Measurements from ENCODE around the gene AUTS2. TPM values are rescaled to one million over a fixed set of nuclear protein-coding genes. Genes with fewer than 3 reads are reported as not detected.

The AUTS2 gene
- total and polyA plus RNA-seq, 2 donors (not counting 1 experiment from before 2014, with no cell fraction given), result 0.60 to 9.1 TPM

DNA sequence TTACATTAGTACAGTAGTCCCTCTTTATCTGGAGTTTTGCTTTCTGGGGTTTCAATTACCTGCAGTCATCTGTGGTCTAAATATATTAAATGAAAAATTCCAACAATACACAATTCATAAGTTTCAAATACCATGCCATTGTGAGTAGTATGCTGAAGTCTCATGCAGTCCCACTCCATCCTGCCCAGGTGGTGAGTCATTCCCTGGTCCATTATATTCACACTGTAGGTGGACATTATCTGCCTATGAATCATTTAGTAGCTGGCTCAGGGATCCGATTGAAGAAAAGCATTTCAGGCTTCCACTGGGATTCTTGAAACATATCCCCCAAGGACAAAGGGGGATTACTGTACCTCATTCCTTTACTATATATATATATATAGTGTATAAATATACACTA is 1235.5 kb downstream of the AUTS2 start:
- no peak overlapping the region for H2AFZ ChIP-seq (ENCODE audit: low read length)
- H4K20me1 ChIP-seq (ENCODE audit: control insufficient read depth, extremely low read depth, insufficient read depth, low read length), result no peaks in the 10 kb centered on the region
- H3K9ac ChIP-seq (ENCODE audit: insufficient read depth, low read length), result no peak overlapping the region
- no peak overlapping the region for H3K4me3 ChIP-seq (replicated peaks in 1 of 4; ENCODE audit: control extremely low read depth in 1 of 4, insufficient read depth in 1 of 4, low read depth in 3 of 4, low read length in 4 of 4)
- H3K27ac ChIP-seq (ENCODE audit: insufficient read depth, low read length), result no peak overlapping the region
- no peaks in the 10 kb centered on the region for H3K9me3 ChIP-seq (ENCODE audit: control insufficient read depth, insufficient read depth, low read depth, low read length)
- DNase-seq (ENCODE audit: low read depth in 2 of 2), result peak in 1 of 2 donors; percentile 95
- no peaks in the 10 kb centered on the region for H3K27me3 ChIP-seq (ENCODE audit: control insufficient read depth, insufficient read depth, low read length)
- H3K36me3 ChIP-seq (ENCODE audit: control insufficient read depth, insufficient read depth, low read length), result no peaks in the 10 kb centered on the region
- no peaks in the 10 kb centered on the region for H3K79me2 ChIP-seq (ENCODE audit: control insufficient read depth, insufficient read depth, low read length)
- TF ChIP-seq, protein P1, sequence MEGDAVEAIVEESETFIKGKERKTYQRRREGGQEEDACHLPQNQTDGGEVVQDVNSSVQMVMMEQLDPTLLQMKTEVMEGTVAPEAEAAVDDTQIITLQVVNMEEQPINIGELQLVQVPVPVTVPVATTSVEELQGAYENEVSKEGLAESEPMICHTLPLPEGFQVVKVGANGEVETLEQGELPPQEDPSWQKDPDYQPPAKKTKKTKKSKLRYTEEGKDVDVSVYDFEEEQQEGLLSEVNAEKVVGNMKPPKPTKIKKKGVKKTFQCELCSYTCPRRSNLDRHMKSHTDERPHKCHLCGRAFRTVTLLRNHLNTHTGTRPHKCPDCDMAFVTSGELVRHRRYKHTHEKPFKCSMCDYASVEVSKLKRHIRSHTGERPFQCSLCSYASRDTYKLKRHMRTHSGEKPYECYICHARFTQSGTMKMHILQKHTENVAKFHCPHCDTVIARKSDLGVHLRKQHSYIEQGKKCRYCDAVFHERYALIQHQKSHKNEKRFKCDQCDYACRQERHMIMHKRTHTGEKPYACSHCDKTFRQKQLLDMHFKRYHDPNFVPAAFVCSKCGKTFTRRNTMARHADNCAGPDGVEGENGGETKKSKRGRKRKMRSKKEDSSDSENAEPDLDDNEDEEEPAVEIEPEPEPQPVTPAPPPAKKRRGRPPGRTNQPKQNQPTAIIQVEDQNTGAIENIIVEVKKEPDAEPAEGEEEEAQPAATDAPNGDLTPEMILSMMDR (conservative IDR thresholded peaks at IDR 0.05 in 1 of 2, IDR thresholded peaks at IDR 0.05 in 1 of 2; ENCODE audit: low read depth in 1 of 2, low read length in 2 of 2), result no peak
- no peak for TF ChIP-seq EZH2 (IDR thresholded peaks at IDR 0.05; ENCODE audit: low read length, missing control alignments)
- H3K4me1 ChIP-seq (ENCODE audit: control insufficient read depth, extremely low read depth, insufficient read depth, low read length), result no peaks in the 10 kb centered on the region
- no peak overlapping the region for H3K4me2 ChIP-seq (ENCODE audit: extremely low read depth, insufficient read depth, low read length)

DNA sequence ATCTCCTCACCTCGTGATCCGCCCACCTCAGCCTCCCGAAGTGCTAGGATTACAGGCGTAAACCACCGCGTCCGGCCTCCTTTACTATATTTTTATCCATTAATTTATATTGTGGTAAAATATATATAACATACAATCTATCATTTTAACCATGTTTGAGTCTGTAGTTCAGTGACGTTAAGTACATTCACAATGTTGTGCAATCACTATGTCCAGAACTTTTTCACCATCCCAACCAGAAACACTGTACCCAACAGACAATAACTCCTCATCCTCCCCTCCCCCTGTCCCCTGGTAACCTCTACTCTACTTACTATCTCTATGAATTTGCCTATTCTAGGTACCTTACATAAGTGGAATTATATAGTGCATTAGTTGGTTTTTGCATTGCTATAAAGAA is 1236.1 kb downstream of the AUTS2 start:
- no peaks in the 10 kb centered on the region for H3K27me3 ChIP-seq (ENCODE audit: control insufficient read depth, insufficient read depth, low read length)
- no peaks in the 10 kb centered on the region for H3K4me1 ChIP-seq (ENCODE audit: control insufficient read depth, extremely low read depth, insufficient read depth, low read length)
- H3K4me3 ChIP-seq (replicated peaks in 1 of 4; ENCODE audit: control extremely low read depth in 1 of 4, insufficient read depth in 1 of 4, low read depth in 3 of 4, low read length in 4 of 4), result no peak overlapping the region
- H3K9ac ChIP-seq (ENCODE audit: insufficient read depth, low read length), result no peak overlapping the region
- no peak overlapping the region for H2AFZ ChIP-seq (ENCODE audit: low read length)
- H3K27ac ChIP-seq (ENCODE audit: insufficient read depth, low read length), result no peak overlapping the region
- no peak overlapping the region for H3K4me2 ChIP-seq (ENCODE audit: extremely low read depth, insufficient read depth, low read length)
- no peaks in the 10 kb centered on the region for H3K9me3 ChIP-seq (ENCODE audit: control insufficient read depth, insufficient read depth, low read depth, low read length)
- no peak for DNase-seq (ENCODE audit: low read depth in 2 of 2)
- TF ChIP-seq EZH2 (IDR thresholded peaks at IDR 0.05; ENCODE audit: low read length, missing control alignments), result no peak
- TF ChIP-seq, protein P1 (conservative IDR thresholded peaks at IDR 0.05 in 1 of 2, IDR thresholded peaks at IDR 0.05 in 1 of 2; ENCODE audit: low read depth in 1 of 2, low read length in 2 of 2), result no peak
- no peaks in the 10 kb centered on the region for H4K20me1 ChIP-seq (ENCODE audit: control insufficient read depth, extremely low read depth, insufficient read depth, low read length)
- H3K79me2 ChIP-seq (ENCODE audit: control insufficient read depth, insufficient read depth, low read length), result no peaks in the 10 kb centered on the region
- H3K36me3 ChIP-seq (ENCODE audit: control insufficient read depth, insufficient read depth, low read length), result no peaks in the 10 kb centered on the region

- Histone ChIP-seq H3K36me3 (ENCODE audit: control insufficient read depth, insufficient read depth, low read length) (no peaks in the 10 kb centered on the region), H3K4me3 (replicated peaks in 1 of 4; ENCODE audit: control extremely low read depth in 1 of 4, insufficient read depth in 1 of 4, low read depth in 3 of 4, low read length in 4 of 4) (no peak overlapping the region), H4K20me1 (ENCODE audit: control insufficient read depth, extremely low read depth, insufficient read depth, low read length) (no peaks in the 10 kb centered on the region), H3K4me1 (ENCODE audit: control insufficient read depth, extremely low read depth, insufficient read depth, low read length) (no peaks in the 10 kb centered on the region), H3K9ac (ENCODE audit: insufficient read depth, low read length) (no peak overlapping the region), H2AFZ (ENCODE audit: low read length) (no peak overlapping the region), H3K79me2 (ENCODE audit: control insufficient read depth, insufficient read depth, low read length) (no peaks in the 10 kb centered on the region), H3K27me3 (ENCODE audit: control insufficient read depth, insufficient read depth, low read length) (no peaks in the 10 kb centered on the region), H3K27ac (ENCODE audit: insufficient read depth, low read length) (no peak overlapping the region), H3K9me3 (ENCODE audit: control insufficient read depth, insufficient read depth, low read depth, low read length) (no peaks in the 10 kb centered on the region), H3K4me2 (ENCODE audit: extremely low read depth, insufficient read depth, low read length) (no peak overlapping the region)
- TF ChIP-seq EZH2 (IDR thresholded peaks at IDR 0.05; ENCODE audit: low read length, missing control alignments), result no peak
- no peak for DNase-seq (ENCODE audit: low read depth in 2 of 2)
Observed at GRCh38 chr7:70835658-70836057, 1237.4 kb downstream of the AUTS2 start.
